Panc1 (cell line): ENCODE data around the gene TRIO. TPM values are rescaled to one million over a fixed set of nuclear protein-coding genes. Genes with fewer than 3 reads are reported as not detected.
A peak's percentile ranks its signal among the peaks of the same experiment; 100 is the strongest.

ENCODE experiments used
- ATAC-seq: fragments of 200-7000 bp; cut with Tn5 transposase; 2 replicates; pipeline ENCODE4 v1.9.1; 2020; ENCODE audit warnings: mild to moderate bottlenecking, moderate library complexity
- BruUV-seq: library from RNA; stranded (reverse); fragments of 400-500 nt; replicated peaks from 2 replicates; lab custom pipeline; 2021; lab: Mats Ljungman, UMichigan
- CTCF ChIA-PET: fragments of 300-600 bp; sonication (Branson Sonifier 250); formaldehyde crosslinking; loops from one replicate; lab custom pipeline; 2022; ENCODE audit warnings: antibody characterized with exemption; lab: Charles Lee
- POLR2A ChIA-PET: fragments of 300-600 bp; sonication (Branson Sonifier 250); formaldehyde crosslinking; loops from one replicate; lab custom pipeline; 2022; ENCODE audit warnings: antibody characterized with exemption; lab: Charles Lee
- DNase-seq: peaks from one replicate; pipeline ENCODE4 v3.0.0-alpha.2; 2010; ENCODE audit warnings: low read depth, low spot score
- H3K27ac ChIP-seq: 2 replicates; pipeline ENCODE4 v1.5.1; 2011; ENCODE audit warnings: mild to moderate bottlenecking, low read length, inconsistent platforms
- H3K27me3 ChIP-seq: fragments of 200-500 bp; sonication (Bioruptor generic); 2 replicates; pipeline ENCODE4 v1.6.0; 2014; ENCODE audit warnings: low read length, inconsistent platforms; ENCODE audit not compliant: control insufficient read depth, insufficient read depth
- H3K36me3 ChIP-seq: fragments of 200-500 bp; sonication (Bioruptor generic); 2 replicates; pipeline ENCODE4 v1.5.1; 2014; ENCODE audit warnings: inconsistent platforms, mild to moderate bottlenecking, low read length, moderate library complexity; ENCODE audit not compliant: control insufficient read depth, insufficient read depth
- H3K4me1 ChIP-seq: 2 replicates; pipeline ENCODE4 v1.5.1; 2011; ENCODE audit warnings: inconsistent platforms, mild to moderate bottlenecking, low read length, moderate library complexity; ENCODE audit not compliant: control insufficient read depth, insufficient read depth
- H3K4me3 ChIP-seq, 2 experiments: 2 replicates each; pipeline ENCODE4 v1.5.1; 2011 to 2012; ENCODE audit warnings: low read depth in 2 of 2, low read length in 2 of 2, mild to moderate bottlenecking in 2 of 2, inconsistent platforms in 1 of 2, moderate library complexity in 1 of 2
- H3K9me3 ChIP-seq: fragments of 200-500 bp; sonication (Bioruptor generic); 2 replicates; pipeline ENCODE4 v1.5.1; 2014; ENCODE audit warnings: low read depth, mild to moderate bottlenecking, inconsistent platforms, low read length, moderate library complexity; ENCODE audit not compliant: control insufficient read depth, insufficient read depth
- POLR2AphosphoS5 ChIP-seq: IDR thresholded peaks from 2 replicates; pipeline ENCODE4 v1.6.1; 2012; ENCODE audit warnings: mild to moderate bottlenecking, low read depth, low read length, moderate library complexity
- SIN3A ChIP-seq: IDR thresholded peaks from 2 replicates; pipeline ENCODE4 v1.6.1; 2012; ENCODE audit warnings: low read depth, mild to moderate bottlenecking, low read length, moderate library complexity, borderline replicate concordance; ENCODE audit not compliant: insufficient read depth
- TCF7L2 ChIP-seq: IDR thresholded peaks from 2 replicates; pipeline ENCODE4 v1.6.1; 2011; ENCODE audit warnings: mild to moderate bottlenecking, low read depth, low read length, inconsistent platforms
- in situ Hi-C: cut with HindIII; loops from 2 replicates; pipeline ENCODE4 v1.10.0; 2016; ENCODE audit warnings: low sequenced_read_pairs, low pct_unique_long_range_greater_than_20kb
- intact Hi-C: fragments of 100-400 bp; cut with micrococcal nuclease; formaldehyde crosslinking; loops from one replicate; pipeline ENCODE4 v1.10.0; 2022; ENCODE audit not compliant: unreplicated experiment
- total RNA-seq: library from RNA; stranded (reverse); gene quantifications from one replicate; pipeline ENCODE4 v1.2.1, GENCODE V29; 2021; ENCODE audit not compliant: unreplicated experiment
- TF ChIP-seq, protein P1 (sequence below): fragments of 450-650 bp; IDR thresholded peaks from 2 replicates; pipeline ENCODE4 v1.5.1; 2017; ENCODE audit warnings: mild to moderate bottlenecking
- TF ChIP-seq, protein P2 (sequence below), 2 experiments: IDR thresholded peaks; 2 replicates each; pipeline ENCODE4 v1.6.1; 2011 to 2012; ENCODE audit warnings: low read depth in 2 of 2, control low read depth in 1 of 2, low read length in 1 of 2, mild to moderate bottlenecking in 1 of 2, moderate library complexity in 1 of 2; ENCODE audit not compliant: insufficient read depth in 1 of 2

The TRIO gene
- total RNA-seq, 1 experiment from 2014 or later = 349 TPM

DNA sequence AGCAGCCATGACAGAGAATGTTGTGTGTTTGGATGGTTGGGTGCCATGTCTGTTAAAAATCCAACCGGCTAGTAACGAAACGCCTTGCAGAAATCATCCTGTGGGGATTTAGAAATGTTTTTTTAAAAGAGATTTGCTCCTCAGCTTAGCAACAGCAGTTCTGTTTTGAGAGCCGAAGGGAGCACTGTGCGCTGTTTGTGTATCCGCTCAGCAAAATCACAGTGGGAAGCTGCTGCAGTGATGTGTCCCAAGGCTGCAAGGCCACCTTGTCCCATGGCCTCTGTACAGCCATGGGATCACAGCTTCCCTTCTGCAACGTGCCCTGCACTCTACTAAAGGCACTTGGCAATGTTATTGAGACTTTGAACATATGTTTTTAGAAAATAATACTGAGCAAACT lies 40.9 kb downstream of the TRIO start:
- TF ChIP-seq SIN3A (no peak), POLR2AphosphoS5 (no peak), TCF7L2 (no peak)
- TF ChIP-seq, protein P1, sequence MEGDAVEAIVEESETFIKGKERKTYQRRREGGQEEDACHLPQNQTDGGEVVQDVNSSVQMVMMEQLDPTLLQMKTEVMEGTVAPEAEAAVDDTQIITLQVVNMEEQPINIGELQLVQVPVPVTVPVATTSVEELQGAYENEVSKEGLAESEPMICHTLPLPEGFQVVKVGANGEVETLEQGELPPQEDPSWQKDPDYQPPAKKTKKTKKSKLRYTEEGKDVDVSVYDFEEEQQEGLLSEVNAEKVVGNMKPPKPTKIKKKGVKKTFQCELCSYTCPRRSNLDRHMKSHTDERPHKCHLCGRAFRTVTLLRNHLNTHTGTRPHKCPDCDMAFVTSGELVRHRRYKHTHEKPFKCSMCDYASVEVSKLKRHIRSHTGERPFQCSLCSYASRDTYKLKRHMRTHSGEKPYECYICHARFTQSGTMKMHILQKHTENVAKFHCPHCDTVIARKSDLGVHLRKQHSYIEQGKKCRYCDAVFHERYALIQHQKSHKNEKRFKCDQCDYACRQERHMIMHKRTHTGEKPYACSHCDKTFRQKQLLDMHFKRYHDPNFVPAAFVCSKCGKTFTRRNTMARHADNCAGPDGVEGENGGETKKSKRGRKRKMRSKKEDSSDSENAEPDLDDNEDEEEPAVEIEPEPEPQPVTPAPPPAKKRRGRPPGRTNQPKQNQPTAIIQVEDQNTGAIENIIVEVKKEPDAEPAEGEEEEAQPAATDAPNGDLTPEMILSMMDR = no peak
- TF ChIP-seq, protein P2, sequence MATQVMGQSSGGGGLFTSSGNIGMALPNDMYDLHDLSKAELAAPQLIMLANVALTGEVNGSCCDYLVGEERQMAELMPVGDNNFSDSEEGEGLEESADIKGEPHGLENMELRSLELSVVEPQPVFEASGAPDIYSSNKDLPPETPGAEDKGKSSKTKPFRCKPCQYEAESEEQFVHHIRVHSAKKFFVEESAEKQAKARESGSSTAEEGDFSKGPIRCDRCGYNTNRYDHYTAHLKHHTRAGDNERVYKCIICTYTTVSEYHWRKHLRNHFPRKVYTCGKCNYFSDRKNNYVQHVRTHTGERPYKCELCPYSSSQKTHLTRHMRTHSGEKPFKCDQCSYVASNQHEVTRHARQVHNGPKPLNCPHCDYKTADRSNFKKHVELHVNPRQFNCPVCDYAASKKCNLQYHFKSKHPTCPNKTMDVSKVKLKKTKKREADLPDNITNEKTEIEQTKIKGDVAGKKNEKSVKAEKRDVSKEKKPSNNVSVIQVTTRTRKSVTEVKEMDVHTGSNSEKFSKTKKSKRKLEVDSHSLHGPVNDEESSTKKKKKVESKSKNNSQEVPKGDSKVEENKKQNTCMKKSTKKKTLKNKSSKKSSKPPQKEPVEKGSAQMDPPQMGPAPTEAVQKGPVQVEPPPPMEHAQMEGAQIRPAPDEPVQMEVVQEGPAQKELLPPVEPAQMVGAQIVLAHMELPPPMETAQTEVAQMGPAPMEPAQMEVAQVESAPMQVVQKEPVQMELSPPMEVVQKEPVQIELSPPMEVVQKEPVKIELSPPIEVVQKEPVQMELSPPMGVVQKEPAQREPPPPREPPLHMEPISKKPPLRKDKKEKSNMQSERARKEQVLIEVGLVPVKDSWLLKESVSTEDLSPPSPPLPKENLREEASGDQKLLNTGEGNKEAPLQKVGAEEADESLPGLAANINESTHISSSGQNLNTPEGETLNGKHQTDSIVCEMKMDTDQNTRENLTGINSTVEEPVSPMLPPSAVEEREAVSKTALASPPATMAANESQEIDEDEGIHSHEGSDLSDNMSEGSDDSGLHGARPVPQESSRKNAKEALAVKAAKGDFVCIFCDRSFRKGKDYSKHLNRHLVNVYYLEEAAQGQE (IDR thresholded peaks at IDR 0.05; ENCODE audit: insufficient read depth in 1 of 2, low read depth in 2 of 2, low read length in 1 of 2) = no peak
- in situ Hi-C loops = no loop called here
- CTCF ChIA-PET = no interaction called here

DNA sequence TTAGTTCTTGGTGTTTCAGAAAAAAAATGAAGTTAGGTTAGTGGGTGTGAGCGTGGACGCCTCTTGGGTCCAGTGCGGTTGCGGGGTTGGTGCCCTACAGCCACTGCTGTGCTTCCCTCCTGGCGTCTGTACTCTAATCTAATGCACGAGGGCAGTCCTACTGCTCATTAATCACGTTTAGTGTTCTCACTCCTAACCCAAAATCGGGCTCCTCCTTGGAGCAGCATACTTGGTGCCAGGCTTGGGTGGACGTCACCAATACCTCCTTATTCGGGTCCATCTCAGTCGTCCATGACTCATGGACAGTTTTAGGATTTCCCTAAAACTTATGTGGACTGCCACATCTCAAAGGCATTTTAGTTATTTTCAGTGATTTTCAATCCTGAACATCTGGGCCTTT lies 41.6 kb downstream of the TRIO start:
- BruUV-seq = no TSS peak
- no peaks in the 10 kb centered on the region for H3K9me3 ChIP-seq
- H3K27ac ChIP-seq = peak overlapping the region; percentile 99
- H3K36me3 ChIP-seq = no peaks in the 10 kb centered on the region; the same call in 1 of the 2 replicates
- no peaks in the 10 kb centered on the region for H3K27me3 ChIP-seq
- peak overlapping the region; percentile 13 to 29; a peak in 3 of 4 replicates for H3K4me3 ChIP-seq
- in situ Hi-C loops (no loop called here), intact Hi-C loops (loop anchor here (5.0 kb wide), 2 partner anchors 387 to 678 kb away; no protein-coding TSS in a partner anchor)
- ATAC-seq (peak; percentile 19), DNase-seq (no peak)
- CTCF ChIA-PET = no interaction called here
- POLR2A ChIA-PET = interaction anchor here (0.9 kb wide), 1 partner anchor 28 kb away, joined by 3 read pairs; no protein-coding TSS in a partner anchor
- peaks cover 100% of the 10 kb centered on the region for H3K4me1 ChIP-seq
- no peak for TF ChIP-seq SIN3A
- no peak; the same call in 1 of the 2 replicates for TF ChIP-seq POLR2AphosphoS5
- TF ChIP-seq, protein P1 = no peak
- TF ChIP-seq, protein P2 (IDR thresholded peaks at IDR 0.05; ENCODE audit: insufficient read depth in 1 of 2, low read depth in 2 of 2, low read length in 1 of 2) = no peak

More for the DNA sequence above, 40.9 kb downstream of the TRIO start:
- Histone ChIP-seq H3K4me3 (peak overlapping the region; percentile 13 to 29; a peak in 3 of 4 replicates), H3K9me3 (no peaks in the 10 kb centered on the region), H3K27me3 (no peaks in the 10 kb centered on the region), H3K36me3 (no peaks in the 10 kb centered on the region; the same call in 1 of the 2 replicates), H3K27ac (peak overlapping the region; percentile 99), H3K4me1 (peaks cover 99% of the 10 kb centered on the region)
- DNase-seq (no peak), ATAC-seq (peak; percentile 32; the same call in 1 of the 2 replicates)
- POLR2A ChIA-PET = interaction anchor here (0.8 to 0.9 kb wide), 2 partner anchors 8 to 27 kb away, joined by 3 to 4 read pairs; no protein-coding TSS in a partner anchor
- BruUV-seq = no TSS peak
- intact Hi-C loops = loop anchor here (5.0 kb wide), 1 partner anchor 387 kb away; no protein-coding TSS in a partner anchor
